ENCODE data around the gene LRMDA. TPM values are rescaled to one million over a fixed set of nuclear protein-coding genes. Genes with fewer than 3 reads are reported as not detected.

LRMDA gene
- total RNA-seq, 4 donors from 2014 or later: 7.3 to 20.1 (median 8.4) TPM

GRCh38 chr10:76049581-76050290, 618.3 kb downstream of the LRMDA start:
- H3K9me3 ChIP-seq: no peaks in the 10 kb centered on the region
- no peak overlapping the region for H3K4me3 ChIP-seq
- no peaks in the 10 kb centered on the region for H3K36me3 ChIP-seq
- 80 to 93% methylated on average over 5 of the region's 5 CpGs for WGBS, 2 donors (ENCODE audit: low coverage in 1 of 2)
- TF ChIP-seq EP300 (IDR thresholded peaks at IDR 0.05) (no peak), POLR2A (IDR thresholded peaks at IDR 0.05) (no peak), CTCF (IDR thresholded peaks at IDR 0.05) (no peak), POLR2AphosphoS5 (IDR thresholded peaks at IDR 0.05) (no peak)
- H3K27me3 ChIP-seq: no peaks in the 10 kb centered on the region
- peaks cover 0 to 8% (median 0%) of the 10 kb centered on the region in 3 donors for H3K4me1 ChIP-seq
- no peak overlapping the region for H3K27ac ChIP-seq
- ATAC-seq: no peak

GRCh38 chr10:76050291-76050625, 618.8 kb downstream of the LRMDA start:
- no peak overlapping the region for H3K4me3 ChIP-seq
- TF ChIP-seq POLR2AphosphoS5 (IDR thresholded peaks at IDR 0.05) (no peak), CTCF (IDR thresholded peaks at IDR 0.05) (no peak), EP300 (IDR thresholded peaks at IDR 0.05) (no peak), POLR2A (IDR thresholded peaks at IDR 0.05) (no peak)
- no peak for ATAC-seq
- H3K9me3 ChIP-seq: no peaks in the 10 kb centered on the region
- H3K27ac ChIP-seq: no peak overlapping the region
- no peaks in the 10 kb centered on the region for H3K36me3 ChIP-seq
- H3K4me1 ChIP-seq: peaks cover 0 to 8% (median 0%) of the 10 kb centered on the region in 3 donors
- H3K27me3 ChIP-seq: no peaks in the 10 kb centered on the region

- Histone ChIP-seq H3K36me3 (no peaks in the 10 kb centered on the region), H3K27ac (no peak overlapping the region), H3K4me3 (no peak overlapping the region), H3K27me3 (no peaks in the 10 kb centered on the region), H3K9me3 (peaks cover 0 to 6% (median 0%) of the 10 kb centered on the region in 3 donors), H3K4me1 (peaks cover 0 to 8% (median 0%) of the 10 kb centered on the region in 3 donors)
- ATAC-seq: no peak
- WGBS, 2 donors (ENCODE audit: low coverage in 1 of 2): 75 to 87% methylated on average over 9 to 10 of the region's 12 CpGs
- no peak for TF ChIP-seq CTCF (IDR thresholded peaks at IDR 0.05)
- TF ChIP-seq EP300 (IDR thresholded peaks at IDR 0.05): no peak
- no peak for TF ChIP-seq POLR2A (IDR thresholded peaks at IDR 0.05)
- TF ChIP-seq POLR2AphosphoS5 (IDR thresholded peaks at IDR 0.05): no peak
Measured at GRCh38 chr10:76051007-76051936, 619.8 kb downstream of the LRMDA start.

- H3K4me1 ChIP-seq: peaks cover 0 to 8% (median 0%) of the 10 kb centered on the region in 3 donors
- no peak overlapping the region for H3K4me3 ChIP-seq
- 83 to 95% methylated on average over 9 of the region's 9 CpGs for WGBS, 2 donors (ENCODE audit: low coverage in 1 of 2)
- H3K27me3 ChIP-seq: no peaks in the 10 kb centered on the region
- no peaks in the 10 kb centered on the region for H3K36me3 ChIP-seq
- H3K27ac ChIP-seq: no peak overlapping the region
- H3K9me3 ChIP-seq: peaks cover 0 to 10% (median 0%) of the 10 kb centered on the region in 3 donors
- ATAC-seq: no peak
- TF ChIP-seq POLR2AphosphoS5 (IDR thresholded peaks at IDR 0.05) (no peak), EP300 (IDR thresholded peaks at IDR 0.05) (no peak), CTCF (IDR thresholded peaks at IDR 0.05) (no peak), POLR2A (IDR thresholded peaks at IDR 0.05) (no peak)
Measured at GRCh38 chr10:76052682-76053503, 621.5 kb downstream of the LRMDA start.
